ENCODE measurements around the gene MED16. TPM values are rescaled to one million over a fixed set of nuclear protein-coding genes. Genes with fewer than 3 reads are reported as not detected.
"Not testable (repeated sequence)": the region's sequence is repeated elsewhere in the genome, so short reads cannot be mapped to it uniquely, and the experiment has no call there.

The MED16 gene
- total RNA-seq, 2 experiments from 2014 or later, result 42.8 to 46.8 TPM

GRCh38 chr19:825897-826644, 66.9 kb downstream of the MED16 start:
- ChIA-PET POLR2A (interaction anchor here (0.7 kb wide), 1 partner anchor 8 kb away, joined by 3 read pairs; no protein-coding TSS in a partner anchor), CTCF (no interaction called here)

DNA sequence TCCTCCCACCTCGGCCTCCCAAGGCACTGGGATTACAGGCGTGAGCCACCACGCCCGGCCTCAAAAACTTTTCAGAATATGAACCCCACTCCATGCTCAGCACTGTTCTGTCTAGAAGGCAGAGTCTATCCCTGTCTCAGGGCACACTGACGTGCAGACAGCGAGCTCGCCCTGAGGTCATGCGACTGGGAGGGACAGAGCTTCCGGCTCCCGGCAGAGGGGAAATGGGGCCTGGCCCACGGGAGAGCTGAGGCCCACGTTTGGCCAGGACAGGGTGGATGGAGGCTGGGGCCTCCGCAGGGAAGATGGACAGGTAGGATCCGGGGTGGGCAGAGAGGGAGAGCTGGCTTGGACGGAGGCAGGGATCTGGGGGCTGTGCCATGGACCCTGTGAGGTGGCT, 68.1 kb downstream of the MED16 start:
- POLR2A ChIA-PET, result no interaction called here
- CTCF ChIA-PET, result no interaction called here

- POLR2A ChIA-PET, result no interaction called here
- CTCF ChIA-PET, result no interaction called here
Observed at GRCh38 chr19:823565-824121, 69.3 kb downstream of the MED16 start.

GRCh38 chr19:821825-822503, 71.0 kb downstream of the MED16 start, which contains the start of gene PLPPR3:
Gene PLPPR3 (minus strand): TSS chr19:821955. CDS start chr19:821559, 396 bp downstream.
- ChIA-PET CTCF (no interaction called here), POLR2A (no interaction called here)

DNA sequence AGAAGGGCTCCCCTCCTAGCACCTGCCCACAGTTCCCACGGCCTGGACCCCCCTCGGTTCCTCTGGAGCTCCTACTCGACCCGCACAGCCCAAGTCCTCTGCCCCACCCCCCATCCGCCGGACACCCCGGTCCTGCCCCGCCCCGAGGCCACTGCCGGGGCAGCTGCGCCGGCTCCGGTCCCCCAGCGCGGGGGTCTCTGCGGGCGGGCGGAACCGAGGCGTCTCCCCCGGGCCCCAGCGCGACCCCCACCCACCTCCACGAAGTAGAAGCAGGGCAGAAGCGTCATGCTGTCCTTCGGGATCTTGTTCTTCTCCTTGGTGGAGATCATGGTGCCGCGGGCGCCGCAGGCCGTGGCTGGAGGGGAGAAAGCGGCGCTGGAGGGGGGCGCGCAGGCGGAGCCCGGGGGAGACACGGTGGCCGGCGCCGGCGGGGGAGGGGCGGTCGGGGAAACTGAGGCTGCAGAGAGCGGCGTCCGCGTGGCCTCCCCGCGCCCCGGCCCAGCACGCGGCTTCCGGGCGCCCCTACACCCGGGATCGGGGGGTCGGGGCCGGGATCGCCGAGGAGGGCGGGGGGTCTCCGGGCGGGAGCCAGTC, 71.7 kb downstream of the MED16 start:
- CTCF ChIA-PET, result interaction anchor here (1.9 kb wide), 1 partner anchor 162 kb away, joined by 4 read pairs; no protein-coding TSS in a partner anchor
- POLR2A ChIA-PET, result no interaction called here

- POLR2A ChIA-PET, result not testable (repeated sequence)
- CTCF ChIA-PET, result interaction anchor here (0.5 to 1.9 kb wide), 3 partner anchors 44 to 163 kb away, joined by 3 to 4 read pairs (median 4); no protein-coding TSS in a partner anchor
Observed at GRCh38 chr19:820212-820611, 72.8 kb downstream of the MED16 start.

Other genes starting within 250 kb of the MED16 start
- gene RNF126, start 230.0 kb downstream of the MED16 start, total RNA-seq, result 100 to 1,000 TPM; 104 to 110 TPM
- gene FSTL3, start 216.8 kb downstream of the MED16 start, total RNA-seq, result 1 to 10 TPM; 7.5 to 8.6 TPM
- not detected for gene PRSS57, start 197.7 kb downstream of the MED16 start, total RNA-seq
- under 1 TPM in 1 of 2 experiments, not detected in 1; 0.13 TPM for gene PALM, start 184.3 kb downstream of the MED16 start, total RNA-seq
- not detected for gene MISP, start 142.1 kb downstream of the MED16 start, total RNA-seq
- gene PTBP1, start 95.7 kb downstream of the MED16 start, total RNA-seq, result 100 to 1,000 TPM; 872 to 908 TPM
- gene PLPPR3, start 71.2 kb downstream of the MED16 start, total RNA-seq, result not detected
- gene AZU1, start 65.3 kb downstream of the MED16 start, total RNA-seq, result not detected
- not detected for gene PRTN3, start 52.2 kb downstream of the MED16 start, total RNA-seq
- gene ELANE, start 40.9 kb downstream of the MED16 start, total RNA-seq, result not detected
- 1 to 10 TPM; 1.4 to 1.7 TPM for gene CFD, start 33.5 kb downstream of the MED16 start, total RNA-seq
- gene RNU6-9, start 297 bp upstream of the MED16 start, total RNA-seq, result not detected
- gene R3HDM4, start 20.0 kb upstream of the MED16 start, total RNA-seq, result 10 to 100 TPM; 55.8 to 56.9 TPM
- 1 to 10 TPM; 6.7 to 7.2 TPM for gene KISS1R, start 24.1 kb upstream of the MED16 start, total RNA-seq
- 10 to 100 TPM; 18.8 to 19.0 TPM for gene ARID3A, start 32.8 kb upstream of the MED16 start, total RNA-seq
- 100 to 1,000 TPM; 121 to 126 TPM for gene WDR18, start 91.2 kb upstream of the MED16 start, total RNA-seq
- not detected for gene GRIN3B, start 107.2 kb upstream of the MED16 start, total RNA-seq
- 100 to 1,000 TPM; 132 to 141 TPM for gene TMEM259, start 127.9 kb upstream of the MED16 start, total RNA-seq
- gene RNU6-2, start 128.3 kb upstream of the MED16 start, total RNA-seq, result not detected
- 10 to 100 TPM; 64.2 to 71.2 TPM for gene CNN2, start 133.4 kb upstream of the MED16 start, total RNA-seq
- gene ABCA7, start 146.9 kb upstream of the MED16 start, total RNA-seq, result 10 to 100 TPM; 16.1 to 17.2 TPM
- gene ARHGAP45, start 174.0 kb upstream of the MED16 start, total RNA-seq, result 100 to 1,000 TPM; 148 to 154 TPM
- 100 to 1,000 TPM; 272 to 275 TPM for gene POLR2E, start 202.2 kb upstream of the MED16 start, total RNA-seq
- gene GPX4, start 210.8 kb upstream of the MED16 start, total RNA-seq, result 100 to 1,000 TPM; 205 to 209 TPM